ENCODE results near the gene MAP1B. TPM values are rescaled to one million over a fixed set of nuclear protein-coding genes. Genes with fewer than 3 reads are reported as not detected.
A peak's percentile ranks its signal among the peaks of the same experiment; 100 is the strongest.

The MAP1B gene
- total RNA-seq, 2 donors from 2014 or later: 87.9 to 93.3 TPM

DNA sequence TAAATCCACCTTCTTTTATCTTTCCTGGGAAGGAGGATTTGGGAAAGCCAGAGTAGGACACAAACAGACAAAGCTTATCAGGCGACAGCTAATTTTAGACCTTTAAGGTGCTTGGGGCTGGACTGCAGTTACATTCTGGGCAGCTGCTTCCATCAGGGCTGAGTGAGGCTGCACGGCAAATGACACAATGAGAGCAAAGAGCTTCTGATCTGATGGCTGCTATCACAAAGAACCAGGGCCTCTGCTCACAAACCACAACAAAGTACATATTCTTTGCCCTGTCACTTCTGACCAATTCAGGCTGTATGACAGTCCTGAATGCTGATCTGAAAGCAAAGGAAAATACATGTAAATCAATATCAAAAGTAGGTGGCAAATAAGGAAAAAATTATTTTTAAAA, 119.7 kb downstream of the MAP1B start:
- no peaks in the 10 kb centered on the region for H3K27me3 Mint-ChIP-seq (ENCODE audit: insufficient read depth)
- no peak for DNase-seq
- H3K4me1 Mint-ChIP-seq: no peaks in the 10 kb centered on the region
- H3K4me3 Mint-ChIP-seq: no peak overlapping the region
- Histone ChIP-seq H3K9ac (ENCODE audit: extremely low read depth, low read length, poor library complexity, severe bottlenecking) (no peak overlapping the region), H3K36me3 (ENCODE audit: control insufficient read depth, insufficient read depth, low read length) (peaks cover 70% of the 10 kb centered on the region), H3K27ac (ENCODE audit: low read depth, low read length) (no peak overlapping the region), H3K27me3 (ENCODE audit: control insufficient read depth, insufficient read depth, low read length, poor library complexity, severe bottlenecking) (no peaks in the 10 kb centered on the region), H3K9me3 (ENCODE audit: control insufficient read depth, low read length) (no peaks in the 10 kb centered on the region), H3K4me3 (ENCODE audit: low read length) (no peak overlapping the region), H3K4me1 (ENCODE audit: control insufficient read depth, insufficient read depth, low read length) (no peaks in the 10 kb centered on the region)
- peak overlapping the region; percentile 20 for H3K27ac Mint-ChIP-seq
- H3K36me3 Mint-ChIP-seq (ENCODE audit: low read depth): peaks cover 29% of the 10 kb centered on the region
- TF ChIP-seq, protein P1, sequence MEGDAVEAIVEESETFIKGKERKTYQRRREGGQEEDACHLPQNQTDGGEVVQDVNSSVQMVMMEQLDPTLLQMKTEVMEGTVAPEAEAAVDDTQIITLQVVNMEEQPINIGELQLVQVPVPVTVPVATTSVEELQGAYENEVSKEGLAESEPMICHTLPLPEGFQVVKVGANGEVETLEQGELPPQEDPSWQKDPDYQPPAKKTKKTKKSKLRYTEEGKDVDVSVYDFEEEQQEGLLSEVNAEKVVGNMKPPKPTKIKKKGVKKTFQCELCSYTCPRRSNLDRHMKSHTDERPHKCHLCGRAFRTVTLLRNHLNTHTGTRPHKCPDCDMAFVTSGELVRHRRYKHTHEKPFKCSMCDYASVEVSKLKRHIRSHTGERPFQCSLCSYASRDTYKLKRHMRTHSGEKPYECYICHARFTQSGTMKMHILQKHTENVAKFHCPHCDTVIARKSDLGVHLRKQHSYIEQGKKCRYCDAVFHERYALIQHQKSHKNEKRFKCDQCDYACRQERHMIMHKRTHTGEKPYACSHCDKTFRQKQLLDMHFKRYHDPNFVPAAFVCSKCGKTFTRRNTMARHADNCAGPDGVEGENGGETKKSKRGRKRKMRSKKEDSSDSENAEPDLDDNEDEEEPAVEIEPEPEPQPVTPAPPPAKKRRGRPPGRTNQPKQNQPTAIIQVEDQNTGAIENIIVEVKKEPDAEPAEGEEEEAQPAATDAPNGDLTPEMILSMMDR (conservative IDR thresholded peaks at IDR 0.05): no peak
- 88 to 94% methylated on average over 2 of the region's 2 CpGs for WGBS, 2 experiments (ENCODE audit: insufficient coverage in 1 of 2, insufficient read length in 1 of 2)
- no peaks in the 10 kb centered on the region for H3K9me3 Mint-ChIP-seq

DNA sequence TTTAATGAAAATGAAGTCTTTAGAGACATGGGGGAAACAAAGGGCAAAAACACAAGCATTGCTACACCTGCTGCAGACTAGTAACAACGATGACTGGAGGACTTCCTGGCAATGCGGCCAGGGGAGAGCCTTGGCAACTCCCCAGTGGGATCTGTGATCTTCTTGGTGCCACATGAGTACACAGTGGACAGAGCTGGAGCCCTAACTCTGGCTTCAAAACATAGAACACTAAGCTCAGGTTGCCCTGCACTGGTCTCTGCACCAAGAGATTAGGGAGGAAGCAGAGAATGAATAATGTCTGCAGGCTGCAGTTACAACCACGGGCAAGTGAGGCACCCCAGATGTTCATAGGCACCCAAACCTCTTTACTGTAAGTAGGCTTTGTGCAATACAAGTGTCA, 121.7 kb downstream of the MAP1B start:
- no peak overlapping the region for H3K4me3 Mint-ChIP-seq
- no peaks in the 10 kb centered on the region for H3K4me1 Mint-ChIP-seq
- WGBS, 2 experiments (ENCODE audit: insufficient coverage in 1 of 2, insufficient read length in 1 of 2): 88 to 89% methylated on average over 1 to 3 of the region's 3 CpGs
- TF ChIP-seq, protein P1 (conservative IDR thresholded peaks at IDR 0.05): no peak
- no peak overlapping the region for H3K4me3 ChIP-seq (ENCODE audit: low read length)
- H3K27ac ChIP-seq (ENCODE audit: low read depth, low read length): no peak overlapping the region
- no peaks in the 10 kb centered on the region for H3K4me1 ChIP-seq (ENCODE audit: control insufficient read depth, insufficient read depth, low read length)
- no peak overlapping the region for H3K27ac Mint-ChIP-seq
- no peaks in the 10 kb centered on the region for H3K27me3 Mint-ChIP-seq (ENCODE audit: insufficient read depth)
- H3K27me3 ChIP-seq (ENCODE audit: control insufficient read depth, insufficient read depth, low read length, poor library complexity, severe bottlenecking): no peaks in the 10 kb centered on the region
- no peak for DNase-seq
- H3K9ac ChIP-seq (ENCODE audit: extremely low read depth, low read length, poor library complexity, severe bottlenecking): no peak overlapping the region
- H3K9me3 Mint-ChIP-seq: no peaks in the 10 kb centered on the region
- H3K9me3 ChIP-seq (ENCODE audit: control insufficient read depth, low read length): no peaks in the 10 kb centered on the region
- peaks cover 24% of the 10 kb centered on the region for H3K36me3 Mint-ChIP-seq (ENCODE audit: low read depth)
- H3K36me3 ChIP-seq (ENCODE audit: control insufficient read depth, insufficient read depth, low read length): peaks cover 57% of the 10 kb centered on the region

DNA sequence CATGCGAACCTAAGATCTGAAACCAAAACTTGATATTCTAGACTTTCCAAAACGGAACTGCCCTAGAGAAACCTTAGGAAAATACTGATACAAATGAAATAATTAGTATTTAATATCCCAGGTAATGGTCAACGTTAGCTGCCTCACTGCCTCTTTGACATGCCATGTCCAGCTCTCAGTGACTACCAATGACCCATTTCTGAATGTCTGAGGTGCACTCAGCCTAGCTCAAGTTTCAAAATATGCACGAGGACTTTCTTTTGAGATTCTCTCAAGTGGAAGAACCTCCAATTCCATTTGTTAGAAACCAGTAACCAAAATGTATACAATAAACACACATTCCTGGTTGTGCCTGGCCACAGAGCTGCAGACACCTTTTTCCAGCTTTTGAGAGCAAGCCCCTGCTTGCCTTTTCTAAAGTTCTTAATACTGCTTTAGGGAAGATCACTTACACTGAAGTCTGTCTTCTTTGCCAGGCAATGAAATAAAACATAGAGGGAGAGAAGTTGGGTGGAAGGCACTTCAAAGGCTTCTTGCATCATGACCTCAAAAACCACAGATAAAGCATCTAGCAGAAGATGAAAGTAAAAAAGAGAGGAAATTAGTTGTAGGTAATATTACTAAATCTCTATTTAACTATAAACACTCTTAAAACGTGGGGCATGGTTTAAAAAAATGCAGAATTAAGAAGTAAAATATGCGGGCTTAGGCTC, 124.9 kb downstream of the MAP1B start:
- H3K4me3 Mint-ChIP-seq: no peak overlapping the region
- Histone ChIP-seq H3K9ac (ENCODE audit: extremely low read depth, low read length, poor library complexity, severe bottlenecking) (no peak overlapping the region), H3K27me3 (ENCODE audit: control insufficient read depth, insufficient read depth, low read length, poor library complexity, severe bottlenecking) (no peaks in the 10 kb centered on the region), H3K4me3 (ENCODE audit: low read length) (no peak overlapping the region), H3K9me3 (ENCODE audit: control insufficient read depth, low read length) (no peaks in the 10 kb centered on the region), H3K4me1 (ENCODE audit: control insufficient read depth, insufficient read depth, low read length) (no peaks in the 10 kb centered on the region), H3K36me3 (ENCODE audit: control insufficient read depth, insufficient read depth, low read length) (peaks cover 49% of the 10 kb centered on the region), H3K27ac (ENCODE audit: low read depth, low read length) (no peak overlapping the region)
- no peak for DNase-seq
- no peaks in the 10 kb centered on the region for H3K9me3 Mint-ChIP-seq
- peaks cover 3% of the 10 kb centered on the region for H3K4me1 Mint-ChIP-seq
- 90 to 94% methylated on average over 4 to 6 of the region's 6 CpGs for WGBS, 2 experiments (ENCODE audit: insufficient coverage in 1 of 2, insufficient read length in 1 of 2)
- H3K36me3 Mint-ChIP-seq (ENCODE audit: low read depth): peaks cover 8% of the 10 kb centered on the region
- no peak overlapping the region for H3K27ac Mint-ChIP-seq
- TF ChIP-seq, protein P1 (conservative IDR thresholded peaks at IDR 0.05): no peak
- H3K27me3 Mint-ChIP-seq (ENCODE audit: insufficient read depth): no peaks in the 10 kb centered on the region
